ENCODE measurements around the gene FKBP3. TPM values are rescaled to one million over a fixed set of nuclear protein-coding genes. Genes with fewer than 3 reads are reported as not detected.

Gene FKBP3
- polyA plus RNA-seq, 1 donor (not counting 4 experiments of a cell fraction or from before 2014, with no cell fraction given), result 98.8 TPM

DNA sequence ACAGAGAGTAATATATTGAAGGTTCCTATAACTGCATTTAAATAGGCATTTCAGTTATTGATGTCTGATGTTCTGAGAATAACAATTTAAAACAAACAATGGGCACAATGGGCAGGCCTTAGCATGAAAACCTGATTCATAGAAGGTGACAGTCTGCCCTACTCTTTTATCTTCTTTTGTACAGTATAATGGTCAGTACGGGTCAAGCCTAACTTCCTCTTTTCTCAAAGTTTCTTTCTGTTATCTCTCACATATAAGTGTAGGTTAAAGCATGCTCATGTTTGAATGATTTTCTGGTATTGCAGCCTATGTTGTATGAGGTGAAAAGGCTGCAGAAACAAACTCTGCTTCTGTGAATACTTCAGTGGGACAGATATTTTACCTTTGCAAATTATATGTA lies 14.2 kb downstream of the FKBP3 start:
- Histone ChIP-seq H3K4me3 (ENCODE audit: control insufficient read depth in 2 of 3, extremely low read depth in 1 of 3, insufficient read depth in 2 of 3, low read depth in 1 of 3, low read length in 3 of 3) (no peak overlapping the region), H3K4me1 (ENCODE audit: control insufficient read depth, extremely low read depth, insufficient read depth, low read length) (peaks cover 4% of the 10 kb centered on the region), H3K79me2 (ENCODE audit: control insufficient read depth, insufficient read depth, low read length) (no peaks in the 10 kb centered on the region), H4K20me1 (ENCODE audit: control insufficient read depth, extremely low read depth, insufficient read depth, low read length) (no peaks in the 10 kb centered on the region), H3K36me3 (ENCODE audit: control insufficient read depth in 2 of 2, extremely low read depth in 1 of 2, insufficient read depth in 2 of 2, low read length in 2 of 2) (peaks cover 20 to 21% of the 10 kb centered on the region in 2 experiments), H3K4me2 (ENCODE audit: control insufficient read depth, extremely low read depth, insufficient read depth, low read depth, low read length) (no peak overlapping the region), H3K27me3 (ENCODE audit: control insufficient read depth, extremely low read depth, insufficient read depth, low read length) (no peaks in the 10 kb centered on the region), H3K9me3 (ENCODE audit: control insufficient read depth, low read depth, low read length) (no peaks in the 10 kb centered on the region), H3K9ac (ENCODE audit: control insufficient read depth, extremely low read depth, insufficient read depth, low read length) (no peak overlapping the region), H3K27ac (ENCODE audit: control insufficient read depth, insufficient read depth, low read length) (no peak overlapping the region), H3K9me1 (ENCODE audit: control insufficient read depth, extremely low read depth, insufficient read depth, low read length) (no peaks in the 10 kb centered on the region), H2AFZ (ENCODE audit: control insufficient read depth, low read length) (no peak overlapping the region)
- FAIRE-seq, result no peak
- DNase-seq (ENCODE audit: low read depth, low spot score), result no peak
- TF ChIP-seq CTCF (optimal IDR thresholded peaks at IDR 0.05 in 1 of 3, IDR thresholded peaks at IDR 0.05 in 1 of 3, conservative IDR thresholded peaks at IDR 0.05 in 1 of 3; ENCODE audit: extremely low read depth in 1 of 3, insufficient read depth in 2 of 3, low read length in 3 of 3) (no peak), EZH2 (IDR thresholded peaks at IDR 0.05; ENCODE audit: low read length) (no peak)
- dilution Hi-C loops (cut with MboI; ENCODE audit: extremely low pct_ligation_motif_present, low sequenced_read_pairs), result no loop called here

DNA sequence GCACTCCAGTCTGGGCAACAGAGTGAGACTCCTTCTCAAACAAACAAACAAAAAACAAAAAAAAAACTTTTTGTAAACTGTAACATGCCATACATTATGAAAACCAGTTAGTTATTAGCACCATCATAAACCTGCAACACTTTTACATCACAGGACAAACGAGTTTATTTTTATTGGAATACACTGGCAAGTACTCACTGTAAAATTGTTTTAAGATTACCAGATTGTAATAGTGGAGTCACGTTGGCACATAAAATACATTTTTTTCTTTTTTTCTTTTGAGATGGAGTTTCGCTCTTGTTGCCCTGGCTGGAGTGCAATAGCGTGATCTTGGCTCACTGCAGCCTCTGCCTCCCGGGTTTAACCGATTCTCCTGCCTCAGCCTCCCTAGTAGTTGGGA lies 15.7 kb downstream of the FKBP3 start:
- peaks cover 19 to 23% of the 10 kb centered on the region in 2 experiments for H3K36me3 ChIP-seq (ENCODE audit: control insufficient read depth in 2 of 2, extremely low read depth in 1 of 2, insufficient read depth in 2 of 2, low read length in 2 of 2)
- DNase-seq (ENCODE audit: low read depth, low spot score) (no peak), FAIRE-seq (no peak)
- no peaks in the 10 kb centered on the region for H4K20me1 ChIP-seq (ENCODE audit: control insufficient read depth, extremely low read depth, insufficient read depth, low read length)
- H3K4me2 ChIP-seq (ENCODE audit: control insufficient read depth, extremely low read depth, insufficient read depth, low read depth, low read length), result no peak overlapping the region
- no peaks in the 10 kb centered on the region for H3K27me3 ChIP-seq (ENCODE audit: control insufficient read depth, extremely low read depth, insufficient read depth, low read length)
- no peak overlapping the region for H3K9ac ChIP-seq (ENCODE audit: control insufficient read depth, extremely low read depth, insufficient read depth, low read length)
- H3K9me1 ChIP-seq (ENCODE audit: control insufficient read depth, extremely low read depth, insufficient read depth, low read length), result no peaks in the 10 kb centered on the region
- dilution Hi-C loops (cut with MboI; ENCODE audit: extremely low pct_ligation_motif_present, low sequenced_read_pairs), result no loop called here
- no peaks in the 10 kb centered on the region for H3K79me2 ChIP-seq (ENCODE audit: control insufficient read depth, insufficient read depth, low read length)
- no peak overlapping the region for H2AFZ ChIP-seq (ENCODE audit: control insufficient read depth, low read length)
- H3K27ac ChIP-seq (ENCODE audit: control insufficient read depth, insufficient read depth, low read length), result no peak overlapping the region
- no peaks in the 10 kb centered on the region for H3K9me3 ChIP-seq (ENCODE audit: control insufficient read depth, low read depth, low read length)
- H3K4me3 ChIP-seq (ENCODE audit: control insufficient read depth in 2 of 3, extremely low read depth in 1 of 3, insufficient read depth in 2 of 3, low read depth in 1 of 3, low read length in 3 of 3), result no peak overlapping the region
- peaks cover 4% of the 10 kb centered on the region for H3K4me1 ChIP-seq (ENCODE audit: control insufficient read depth, extremely low read depth, insufficient read depth, low read length)
- TF ChIP-seq EZH2 (IDR thresholded peaks at IDR 0.05; ENCODE audit: low read length) (no peak), CTCF (optimal IDR thresholded peaks at IDR 0.05 in 1 of 3, IDR thresholded peaks at IDR 0.05 in 1 of 3, conservative IDR thresholded peaks at IDR 0.05 in 1 of 3; ENCODE audit: extremely low read depth in 1 of 3, insufficient read depth in 2 of 3, low read length in 3 of 3) (no peak)

All from keratinocyte (primary cell).